Skeletal muscle satellite cell (primary cell): Measurements from ENCODE around the gene HINT2.

Source experiments
- H3K27me3 ChIP-seq: 2 replicates; pipeline ENCODE4 v1.7.0; 2013; ENCODE audit warnings: low read length; ENCODE audit not compliant: control insufficient read depth, insufficient read depth
- H3K36me3 ChIP-seq: 2 replicates; pipeline ENCODE4 v1.7.0; 2013; ENCODE audit warnings: mild to moderate bottlenecking, control low read depth, low read length; ENCODE audit not compliant: insufficient read depth
- H3K4me1 ChIP-seq: 2 replicates; pipeline ENCODE4 v1.7.0; 2013; ENCODE audit warnings: low read length; ENCODE audit not compliant: control insufficient read depth, insufficient read depth
- H3K4me2 ChIP-seq: 2 replicates; pipeline ENCODE4 v1.7.0; 2013; ENCODE audit warnings: mild to moderate bottlenecking, low read length
- H3K4me3 ChIP-seq: 2 replicates; pipeline ENCODE4 v1.7.0; 2013; ENCODE audit warnings: low read length
- H3K9ac ChIP-seq: 2 replicates; pipeline ENCODE4 v1.7.0; 2013; ENCODE audit warnings: mild to moderate bottlenecking, low read depth, low read length, moderate library complexity
- H3K9me3 ChIP-seq: replicated peaks from 2 replicates; pipeline ENCODE4 v1.7.0; 2013; ENCODE audit warnings: mild to moderate bottlenecking, control low read depth, low read length

Gene HINT2

DNA sequence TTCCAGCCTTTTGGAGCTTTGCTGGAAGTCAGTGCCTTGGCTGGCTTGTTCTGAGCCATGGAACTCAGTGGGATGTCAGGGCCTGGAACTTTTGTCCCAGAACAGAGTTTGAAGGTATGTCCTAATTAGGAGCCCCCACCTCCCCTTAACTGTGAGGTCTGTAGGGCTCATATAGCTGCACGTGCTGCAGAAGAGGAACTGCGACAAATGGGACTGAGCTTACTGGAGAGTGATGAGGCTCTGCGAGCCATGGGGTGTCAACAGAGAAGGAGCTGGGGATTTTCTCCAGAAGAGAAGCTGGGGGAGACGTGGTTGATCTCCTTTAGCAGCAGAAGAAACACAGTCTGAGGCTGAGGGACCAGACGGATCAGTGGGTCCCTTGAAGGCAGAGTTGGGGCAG is 25.1 kb upstream of the HINT2 start:
- H3K9ac ChIP-seq = no peak overlapping the region
- no peak overlapping the region for H3K4me2 ChIP-seq
- H3K4me3 ChIP-seq = no peak overlapping the region
- no peaks in the 10 kb centered on the region for H3K9me3 ChIP-seq
- peaks cover 10% of the 10 kb centered on the region for H3K4me1 ChIP-seq
- H3K36me3 ChIP-seq = no peaks in the 10 kb centered on the region
- H3K27me3 ChIP-seq = no peaks in the 10 kb centered on the region

DNA sequence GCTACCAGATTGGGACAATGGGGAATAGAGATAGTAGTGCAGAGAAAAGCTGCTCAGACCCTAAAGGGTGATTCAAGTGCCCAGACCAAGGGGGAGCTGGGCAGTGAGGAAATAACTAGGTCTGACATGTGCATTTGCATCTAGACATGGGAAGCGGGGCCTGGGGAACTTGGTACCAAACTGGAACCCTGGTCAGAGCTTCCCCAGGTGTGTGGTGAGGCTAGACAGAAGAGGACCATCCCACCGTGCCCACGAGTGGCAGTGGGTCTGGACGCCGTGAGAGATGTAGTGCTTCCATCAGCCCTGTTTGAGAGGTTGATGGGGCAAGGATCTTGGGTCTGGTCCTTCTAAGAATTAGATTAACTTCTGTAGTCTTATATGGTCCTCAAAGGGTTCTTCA is 21.8 kb upstream of the HINT2 start:
- H3K4me2 ChIP-seq = no peak overlapping the region
- H3K4me3 ChIP-seq = no peak overlapping the region
- H3K27me3 ChIP-seq = no peaks in the 10 kb centered on the region

DNA sequence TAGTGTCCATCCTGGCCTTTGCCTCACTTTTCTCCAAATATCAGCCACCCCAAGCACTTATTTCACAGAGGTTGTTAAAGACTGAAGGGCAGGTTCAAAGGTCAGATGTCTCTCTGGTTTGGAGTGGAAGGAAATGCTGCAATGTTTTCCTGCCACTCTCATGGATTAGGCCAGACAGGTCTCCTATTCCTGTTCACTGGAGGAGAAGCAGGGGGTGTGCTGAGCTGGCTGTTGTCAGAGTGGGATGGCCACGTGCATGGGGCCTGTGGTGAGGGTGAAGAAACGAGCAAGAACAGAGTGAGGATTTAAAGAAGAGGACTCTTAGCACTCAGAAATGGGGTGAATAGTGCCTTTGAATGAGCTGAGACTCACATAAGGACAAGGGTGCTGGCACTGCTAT is 20.9 kb upstream of the HINT2 start:
- H3K4me3 ChIP-seq = no peak overlapping the region
- H3K27me3 ChIP-seq = no peaks in the 10 kb centered on the region
- peaks cover 9% of the 10 kb centered on the region for H3K4me1 ChIP-seq
- H3K4me2 ChIP-seq = no peak overlapping the region
- H3K36me3 ChIP-seq = no peaks in the 10 kb centered on the region
- no peaks in the 10 kb centered on the region for H3K9me3 ChIP-seq
- no peak overlapping the region for H3K9ac ChIP-seq

More for the DNA sequence above, 21.8 kb upstream of the HINT2 start:
- Histone ChIP-seq H3K9me3 (no peaks in the 10 kb centered on the region), H3K4me1 (peaks cover 9% of the 10 kb centered on the region), H3K36me3 (no peaks in the 10 kb centered on the region), H3K9ac (no peak overlapping the region)

DNA sequence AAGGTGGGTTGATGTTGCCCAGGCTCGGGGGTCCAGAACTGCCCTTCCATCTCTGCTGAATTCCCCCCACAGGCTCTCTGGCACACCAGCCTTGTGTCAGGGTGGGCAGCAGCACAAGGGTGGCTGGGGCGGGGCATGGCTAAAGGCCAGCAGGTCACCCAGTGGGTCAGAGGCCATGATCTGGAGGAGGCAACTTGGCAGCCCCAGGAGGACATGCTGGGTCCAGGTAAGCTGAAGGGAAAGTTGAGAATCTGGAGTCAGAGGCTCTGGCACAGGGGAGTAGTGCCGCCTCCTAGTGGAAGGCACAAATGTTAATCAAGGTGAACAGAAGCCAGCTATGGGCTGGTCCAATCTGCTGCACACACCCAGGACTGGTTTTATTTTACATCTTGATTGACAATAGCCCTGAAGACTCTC is 20.4 kb upstream of the HINT2 start:
- no peak overlapping the region for H3K9ac ChIP-seq
- H3K27me3 ChIP-seq = no peaks in the 10 kb centered on the region
- no peaks in the 10 kb centered on the region for H3K9me3 ChIP-seq
- no peak overlapping the region for H3K4me2 ChIP-seq
- H3K4me1 ChIP-seq = peaks cover 9% of the 10 kb centered on the region
- no peaks in the 10 kb centered on the region for H3K36me3 ChIP-seq
- no peak overlapping the region for H3K4me3 ChIP-seq

DNA sequence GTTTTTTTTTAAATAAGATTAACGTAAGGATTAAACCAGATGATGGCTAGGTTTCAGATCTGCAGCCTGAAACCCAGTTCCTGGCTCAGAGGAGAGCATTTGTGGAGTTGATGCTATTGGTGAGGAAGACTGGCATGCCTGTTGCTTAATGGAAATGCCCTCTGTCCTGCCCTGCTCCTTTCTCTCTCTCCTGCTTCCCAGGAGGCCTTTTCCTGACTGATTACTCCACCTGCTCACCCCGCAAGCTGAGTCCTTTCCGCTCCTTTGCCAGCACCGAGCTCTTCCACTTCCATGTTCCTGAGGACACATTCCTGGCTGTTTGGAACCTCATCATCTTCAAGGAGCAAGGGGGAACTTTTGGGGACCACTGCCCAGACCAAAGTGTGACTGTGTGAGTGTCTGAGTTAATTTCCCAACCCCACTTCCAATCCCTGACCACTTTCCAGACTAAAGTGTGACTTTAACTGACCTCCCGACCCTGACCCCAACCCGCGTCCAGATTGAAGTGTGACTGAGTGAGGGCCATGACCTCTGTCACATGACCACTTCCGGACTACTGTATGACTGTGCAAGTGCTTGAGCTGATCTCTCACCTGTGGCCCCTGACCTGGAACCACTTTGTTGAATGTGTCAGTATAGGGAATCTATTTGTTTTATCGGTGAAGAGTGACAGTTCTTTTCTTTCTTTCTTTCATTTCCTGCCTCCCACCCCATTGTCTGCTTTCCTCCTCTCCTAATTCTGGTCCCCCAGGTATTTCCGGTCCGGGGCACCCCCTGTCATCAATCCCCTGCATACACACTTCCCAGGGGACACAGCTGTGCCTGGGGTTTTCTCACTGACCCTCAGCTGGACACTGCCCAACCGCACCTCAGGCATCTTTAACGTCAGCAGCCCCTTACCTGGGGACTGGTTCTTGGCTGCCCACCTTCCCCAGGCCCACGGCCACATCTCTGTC is 19.7 kb upstream of the HINT2 start:
- H3K4me2 ChIP-seq = no peak overlapping the region
- no peaks in the 10 kb centered on the region for H3K9me3 ChIP-seq
- H3K4me1 ChIP-seq = peaks cover 15% of the 10 kb centered on the region
- H3K4me3 ChIP-seq = no peak overlapping the region
- H3K27me3 ChIP-seq = no peaks in the 10 kb centered on the region
- no peak overlapping the region for H3K9ac ChIP-seq
- no peaks in the 10 kb centered on the region for H3K36me3 ChIP-seq

DNA sequence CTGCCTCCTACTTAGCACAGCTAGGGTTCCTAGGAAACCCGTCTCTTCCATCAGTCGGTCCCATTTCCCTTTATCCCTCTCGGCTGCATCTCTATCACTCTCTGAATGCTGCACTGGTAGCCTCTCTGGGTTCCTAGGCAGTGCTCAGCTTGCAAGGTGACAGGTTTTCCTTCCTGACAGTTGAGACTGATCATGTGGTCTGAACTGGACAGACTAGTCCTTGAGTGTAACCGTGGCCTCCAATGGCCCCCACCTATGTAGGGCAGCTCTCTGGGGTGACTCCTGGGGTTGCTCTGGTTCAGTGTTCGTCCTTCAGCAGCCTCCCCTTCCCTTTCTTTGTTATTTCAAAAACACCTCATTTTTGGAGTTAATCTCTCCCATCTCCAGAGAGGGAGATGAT is 18.0 kb upstream of the HINT2 start:
- no peaks in the 10 kb centered on the region for H3K36me3 ChIP-seq
- H3K9me3 ChIP-seq = no peaks in the 10 kb centered on the region
- H3K4me3 ChIP-seq = no peak overlapping the region
- H3K4me2 ChIP-seq = no peak overlapping the region
- H3K27me3 ChIP-seq = no peaks in the 10 kb centered on the region
- peaks cover 24% of the 10 kb centered on the region for H3K4me1 ChIP-seq
- H3K9ac ChIP-seq = no peak overlapping the region

DNA sequence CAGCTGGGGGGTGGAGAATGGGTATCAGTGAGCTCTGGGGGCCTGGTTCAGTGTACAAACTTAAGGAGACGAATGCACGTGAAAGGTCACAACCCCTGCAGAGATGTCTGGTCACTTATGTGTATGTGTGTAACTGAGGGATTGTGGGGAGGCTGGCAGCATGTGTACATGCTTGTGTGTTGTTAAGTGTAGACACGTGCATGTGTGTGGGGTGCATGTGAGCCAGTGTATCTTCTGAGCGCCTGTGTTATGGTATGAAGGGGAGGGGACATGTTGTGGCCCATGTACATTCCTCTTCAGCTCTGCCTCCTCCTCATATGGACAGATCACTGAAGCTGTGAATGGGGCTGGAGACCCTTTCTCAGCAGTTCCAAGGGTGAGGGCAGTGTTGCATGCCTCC is 16.2 kb upstream of the HINT2 start:
- no peak overlapping the region for H3K9ac ChIP-seq
- H3K27me3 ChIP-seq = no peaks in the 10 kb centered on the region
- H3K4me1 ChIP-seq = peaks cover 38% of the 10 kb centered on the region
- H3K36me3 ChIP-seq = no peaks in the 10 kb centered on the region
- no peak overlapping the region for H3K4me2 ChIP-seq
- H3K4me3 ChIP-seq = no peak overlapping the region
- no peaks in the 10 kb centered on the region for H3K9me3 ChIP-seq

DNA sequence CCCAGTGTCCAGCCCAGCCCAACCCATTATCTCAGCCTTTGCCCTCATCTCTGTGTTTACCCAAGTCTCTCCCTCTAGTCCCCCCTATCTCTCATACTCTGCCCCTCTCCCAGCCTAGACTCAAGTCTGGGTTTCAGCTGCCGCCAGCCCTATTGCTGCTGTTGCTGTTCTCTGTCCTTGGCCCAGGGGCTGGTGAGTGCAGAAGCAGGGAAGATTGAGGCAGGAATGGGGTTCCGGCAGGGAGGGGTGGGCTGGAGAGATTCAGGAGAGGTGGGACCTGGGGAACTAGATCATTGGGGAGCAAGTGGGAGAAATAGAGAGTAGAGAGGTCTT is 14.9 kb upstream of the HINT2 start:
- Histone ChIP-seq H3K27me3 (no peaks in the 10 kb centered on the region), H3K9ac (peak overlapping the region; percentile 87), H3K9me3 (no peaks in the 10 kb centered on the region), H3K36me3 (no peaks in the 10 kb centered on the region), H3K4me3 (peak overlapping the region; percentile 94), H3K4me2 (peak overlapping the region; percentile 99), H3K4me1 (peaks cover 39% of the 10 kb centered on the region)

DNA sequence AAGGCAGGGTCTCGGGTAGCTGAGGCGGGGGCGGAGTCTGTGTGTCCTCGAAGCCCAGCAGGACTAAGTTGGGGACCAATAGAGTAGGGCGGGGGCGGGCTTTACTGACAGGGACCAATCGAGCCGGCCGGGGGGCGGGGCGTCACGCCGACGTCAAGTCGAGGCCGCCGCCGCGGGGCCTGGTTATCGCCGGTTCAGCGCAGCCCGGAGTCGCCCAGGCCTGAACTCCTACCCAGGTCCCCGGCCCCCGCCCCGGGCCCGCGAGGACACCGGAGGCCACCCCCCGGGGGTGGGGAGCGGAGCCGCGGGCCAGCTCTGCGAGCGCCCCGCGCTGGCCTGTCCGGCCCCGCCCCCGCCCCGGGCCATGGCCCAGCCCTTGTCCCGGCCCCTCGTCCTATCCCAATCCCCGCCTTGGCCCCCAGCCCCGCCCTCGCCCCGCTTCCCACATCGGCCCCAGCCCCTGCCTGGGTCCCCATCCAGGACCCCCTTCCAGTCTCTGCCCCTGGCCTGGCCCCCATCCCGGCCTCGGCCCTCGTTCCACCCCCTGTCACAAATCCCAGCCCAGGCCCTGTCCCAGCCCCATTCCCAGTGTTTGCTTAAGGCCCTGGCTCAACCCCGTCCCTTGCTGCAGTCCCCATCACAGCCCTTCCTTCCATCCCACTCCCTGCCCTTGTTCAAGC is 14.4 kb upstream of the HINT2 start, which contains the start of gene TMEM8B:
Gene TMEM8B (plus strand): TSS at position 145 of the 680 bp plus-strand sequence. CDS start 220 bp downstream, at position 365.
- H3K9me3 ChIP-seq = no peaks in the 10 kb centered on the region
- no peaks in the 10 kb centered on the region for H3K36me3 ChIP-seq
- peaks cover 36% of the 10 kb centered on the region for H3K4me1 ChIP-seq
- H3K27me3 ChIP-seq = no peaks in the 10 kb centered on the region
- peak within 1 kb of the TSS; percentile 94 for H3K4me3 ChIP-seq
- H3K4me2 ChIP-seq = peak within 1 kb of the TSS; percentile 99
- peak within 1 kb of the TSS; percentile 87 for H3K9ac ChIP-seq

DNA sequence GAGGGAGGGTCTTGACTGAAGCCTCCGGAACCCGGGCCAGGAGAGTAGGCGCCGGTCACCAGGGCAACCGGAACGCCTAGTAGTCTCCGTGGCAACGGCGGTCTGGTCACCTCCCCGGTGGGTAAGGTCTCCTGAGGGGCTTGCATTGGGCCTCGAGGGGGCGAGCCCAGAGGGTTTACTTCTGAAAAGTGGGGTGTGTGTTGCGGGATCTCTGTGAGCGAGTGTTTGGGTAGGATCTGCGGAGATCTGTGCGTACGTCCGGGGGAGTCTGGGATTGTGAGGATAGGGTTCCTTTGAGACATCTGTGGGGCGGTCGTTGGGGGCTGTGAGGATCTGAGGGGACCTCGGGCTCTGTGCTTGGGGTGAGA is 13.9 kb upstream of the HINT2 start, which contains the start of gene FAM221B:
Gene FAM221B (minus strand): TSS at position 17 of the 368 bp plus-strand sequence. CDS start 2,571 bp downstream, outside the sequence.
- no peaks in the 10 kb centered on the region for H3K9me3 ChIP-seq
- H3K9ac ChIP-seq = peak within 1 kb of the TSS; percentile 87
- H3K36me3 ChIP-seq = no peaks in the 10 kb centered on the region
- peak within 1 kb of the TSS; percentile 99 for H3K4me2 ChIP-seq
- H3K4me3 ChIP-seq = peak within 1 kb of the TSS; percentile 94
- H3K27me3 ChIP-seq = no peaks in the 10 kb centered on the region
- peaks cover 32% of the 10 kb centered on the region for H3K4me1 ChIP-seq

DNA sequence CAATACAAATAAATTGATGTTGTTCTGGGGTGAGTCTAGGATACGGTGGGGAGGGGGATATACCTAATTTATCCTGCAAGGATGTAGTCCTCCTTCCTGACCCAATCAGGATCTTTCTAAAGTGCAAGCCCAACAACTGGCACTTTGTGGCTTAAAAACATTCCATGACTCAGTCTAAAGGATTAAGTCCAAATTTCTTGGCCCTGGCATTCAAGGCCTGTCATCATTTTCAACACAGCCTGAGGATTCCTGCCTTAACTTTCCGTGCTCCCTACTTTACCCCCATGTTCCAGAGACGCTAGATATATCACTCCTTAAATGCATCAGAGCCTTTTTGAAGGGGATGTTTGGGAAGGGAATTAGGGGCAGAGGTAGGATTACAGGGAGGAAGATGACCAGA is 12.6 kb upstream of the HINT2 start:
- peaks cover 30% of the 10 kb centered on the region for H3K4me1 ChIP-seq
- H3K27me3 ChIP-seq = no peaks in the 10 kb centered on the region
- H3K36me3 ChIP-seq = no peaks in the 10 kb centered on the region
- no peak overlapping the region for H3K4me3 ChIP-seq
- no peak overlapping the region for H3K9ac ChIP-seq
- H3K9me3 ChIP-seq = no peaks in the 10 kb centered on the region
- no peak overlapping the region for H3K4me2 ChIP-seq
